Measurements from ENCODE around the gene DRC7.
A peak's percentile ranks its signal among the peaks of the same experiment; 100 is the strongest.
"Not testable (repeated sequence)": the region's sequence is repeated elsewhere in the genome, so short reads cannot be mapped to it uniquely, and the experiment has no call there.

DRC7 gene

GRCh38 chr16:57775661-57776469, 81.3 kb downstream of the DRC7 start:
- CTCF ChIA-PET, result interaction anchor here (0.6 to 1.2 kb wide), 5 partner anchors 11 to 87 kb away, joined by 3 to 4 read pairs (median 4); no protein-coding TSS in a partner anchor
- POLR2A ChIA-PET, result no interaction called here
- peak; percentile 51 for DNase-seq (ENCODE audit: extremely low spot score)
- TF ChIP-seq TARDBP (IDR thresholded peaks at IDR 0.05) (no peak), ARNT (IDR thresholded peaks at IDR 0.05) (no peak), PKNOX1 (IDR thresholded peaks at IDR 0.05) (peak; percentile 5; the same call in 1 of the 2 replicates), SP1 (IDR thresholded peaks at IDR 0.05) (no peak), FOXK2 (IDR thresholded peaks at IDR 0.05) (no peak)

GRCh38 chr16:57778658-57779057, 84.1 kb downstream of the DRC7 start:
- no peak for DNase-seq (ENCODE audit: extremely low spot score)
- TF ChIP-seq ELF4 (IDR thresholded peaks at IDR 0.05) (no peak), L3MBTL2 (conservative IDR thresholded peaks at IDR 0.05) (no peak), FOXM1 (IDR thresholded peaks at IDR 0.05; ENCODE audit: borderline replicate concordance) (no peak), BHLHE40 (IDR thresholded peaks at IDR 0.05; ENCODE audit: borderline replicate concordance) (no peak)
- ChIA-PET POLR2A (no interaction called here), CTCF (interaction anchor here (0.6 kb wide), 1 partner anchor 114 kb away, joined by 3 read pairs; no protein-coding TSS in a partner anchor)

GRCh38 chr16:57779836-57780235, 85.2 kb downstream of the DRC7 start:
- DNase-seq (ENCODE audit: extremely low spot score); CTCF ChIA-PET; POLR2A ChIA-PET: not testable (repeated sequence)

- POLR2A ChIA-PET, result interaction anchor here (1.3 kb wide), 1 partner anchor 46 kb away, joined by 4 read pairs; no protein-coding TSS in a partner anchor
These were observed 86.7 kb downstream of the DRC7 start for GRCh38 chr16:57781349-57781740.

More at GRCh38 chr16:57781349-57781740, 86.7 kb downstream of the DRC7 start:
- CTCF ChIA-PET, result no interaction called here
- TF ChIP-seq BHLHE40 (IDR thresholded peaks at IDR 0.05; ENCODE audit: borderline replicate concordance) (no peak), L3MBTL2 (conservative IDR thresholded peaks at IDR 0.05) (no peak), FOXM1 (IDR thresholded peaks at IDR 0.05; ENCODE audit: borderline replicate concordance) (no peak), NFRKB (IDR thresholded peaks at IDR 0.05) (no peak), CTBP1 (IDR thresholded peaks at IDR 0.05; ENCODE audit: borderline replicate concordance) (no peak), SP1 (IDR thresholded peaks at IDR 0.05) (no peak), LEF1 (IDR thresholded peaks at IDR 0.05; ENCODE audit: borderline replicate concordance) (no peak), TARDBP (IDR thresholded peaks at IDR 0.05) (no peak), FOXA1 (IDR thresholded peaks at IDR 0.05) (no peak), FOXK2 (IDR thresholded peaks at IDR 0.05) (no peak), SUZ12 (IDR thresholded peaks at IDR 0.05) (no peak), ZNF384 (IDR thresholded peaks at IDR 0.05) (no peak), HDGF (IDR thresholded peaks at IDR 0.05; ENCODE audit: borderline replicate concordance) (no peak), ELF4 (IDR thresholded peaks at IDR 0.05) (no peak), PKNOX1 (IDR thresholded peaks at IDR 0.05) (no peak), ARNT (IDR thresholded peaks at IDR 0.05) (no peak)
- no peak for DNase-seq (ENCODE audit: extremely low spot score)
